GM12875 (cell line): ENCODE measurements around the gene ASPSCR1.

Experiments used
- H3K4me3 ChIP-seq: one replicate; pipeline ENCODE4 v1.5.1; 2011; ENCODE audit warnings: low read depth, low read length, control low read depth
- CTCF ChIP-seq: IDR thresholded peaks from 2 replicates; pipeline ENCODE4 v1.5.1; 2011; ENCODE audit warnings: low read depth, mild to moderate bottlenecking, control low read depth, inconsistent platforms, low read length, moderate library complexity, borderline replicate concordance; ENCODE audit not compliant: insufficient read depth

ASPSCR1 gene

GRCh38 chr17:82022310-82022980 is 45.0 kb downstream of the ASPSCR1 start, which contains the start of gene CENPX:
Gene CENPX (minus strand): TSS chr17:82022878. CDS start chr17:82022861, 17 bp downstream.
- peak within 1 kb of the TSS; percentile 84 for H3K4me3 ChIP-seq
- TF ChIP-seq CTCF, result no peak

- TF ChIP-seq CTCF, result no peak
- H3K4me3 ChIP-seq, result peak within 1 kb of the TSS; percentile 84
Observed at GRCh38 chr17:82022981-82023446, 45.6 kb downstream of the ASPSCR1 start, which contains the start of gene LRRC45. Gene LRRC45 (plus strand): TSS chr17:82023305. CDS start chr17:82023644, 339 bp downstream.

GRCh38 chr17:82023447-82024241 is 46.2 kb downstream of the ASPSCR1 start:
- TF ChIP-seq CTCF, result no peak
- peak overlapping the region; percentile 80 for H3K4me3 ChIP-seq

- H3K4me3 ChIP-seq, result no peak overlapping the region
- TF ChIP-seq CTCF, result no peak
Observed at GRCh38 chr17:82024859-82025258, 47.4 kb downstream of the ASPSCR1 start.

- no peak for TF ChIP-seq CTCF
- H3K4me3 ChIP-seq, result no peak overlapping the region
Observed at GRCh38 chr17:82025401-82026107, 48.1 kb downstream of the ASPSCR1 start.

GRCh38 chr17:82028246-82028645 is 50.8 kb downstream of the ASPSCR1 start:
- no peak for TF ChIP-seq CTCF
- no peak overlapping the region for H3K4me3 ChIP-seq
